ENCODE measurements around the gene LGI2.
"Not testable (repeated sequence)": the region's sequence is repeated elsewhere in the genome, so short reads cannot be mapped to it uniquely, and the experiment has no call there.

The LGI2 gene

DNA sequence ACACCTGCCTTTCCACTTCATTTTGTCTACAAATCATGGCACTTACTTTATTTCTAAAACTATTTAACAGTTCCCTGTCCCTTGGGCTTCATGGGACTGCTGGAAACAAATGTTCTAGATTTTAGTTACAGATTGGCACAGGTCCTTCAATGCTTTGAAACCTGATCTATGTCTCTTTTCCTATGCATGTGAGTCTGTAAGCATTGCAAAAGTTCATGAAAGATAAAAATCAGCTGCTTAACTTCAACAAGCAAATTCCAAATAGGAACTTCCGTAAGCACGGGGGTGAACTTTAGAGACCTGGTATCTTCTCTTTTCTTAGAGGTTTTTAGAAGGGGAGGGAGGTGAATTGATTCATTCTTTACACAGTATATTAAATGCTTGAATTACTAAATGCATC, 9.5 kb downstream of the LGI2 start:
- TF ChIP-seq POLR2A (IDR thresholded peaks at IDR 0.05; ENCODE audit: extremely low read depth, insufficient read length): no peak
- no peak for DNase-seq (ENCODE audit: low read depth)
- no peak overlapping the region for H3K4me3 ChIP-seq (ENCODE audit: low read depth, low read length)

DNA sequence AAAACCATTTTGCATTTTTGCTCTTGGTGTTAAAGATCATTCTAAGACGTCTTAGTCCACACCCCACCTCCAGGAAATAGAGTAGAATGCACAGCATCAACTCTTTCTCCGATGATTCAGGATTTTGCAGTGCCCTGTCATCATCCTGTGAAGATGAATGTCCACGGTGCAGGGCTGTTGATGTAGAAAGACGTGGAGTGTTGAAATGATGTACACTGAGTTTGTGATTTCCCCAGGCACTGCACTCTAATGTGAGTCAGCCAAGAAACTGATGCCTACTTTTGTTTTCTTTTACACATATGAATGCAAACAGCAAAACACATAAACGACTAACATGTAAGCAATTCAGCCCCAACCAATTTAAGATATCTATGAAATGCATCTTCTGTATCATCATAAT, 10.5 kb downstream of the LGI2 start:
- DNase-seq (ENCODE audit: low read depth): no peak
- H3K4me3 ChIP-seq (ENCODE audit: low read depth, low read length): no peak overlapping the region
- TF ChIP-seq, protein P1, sequence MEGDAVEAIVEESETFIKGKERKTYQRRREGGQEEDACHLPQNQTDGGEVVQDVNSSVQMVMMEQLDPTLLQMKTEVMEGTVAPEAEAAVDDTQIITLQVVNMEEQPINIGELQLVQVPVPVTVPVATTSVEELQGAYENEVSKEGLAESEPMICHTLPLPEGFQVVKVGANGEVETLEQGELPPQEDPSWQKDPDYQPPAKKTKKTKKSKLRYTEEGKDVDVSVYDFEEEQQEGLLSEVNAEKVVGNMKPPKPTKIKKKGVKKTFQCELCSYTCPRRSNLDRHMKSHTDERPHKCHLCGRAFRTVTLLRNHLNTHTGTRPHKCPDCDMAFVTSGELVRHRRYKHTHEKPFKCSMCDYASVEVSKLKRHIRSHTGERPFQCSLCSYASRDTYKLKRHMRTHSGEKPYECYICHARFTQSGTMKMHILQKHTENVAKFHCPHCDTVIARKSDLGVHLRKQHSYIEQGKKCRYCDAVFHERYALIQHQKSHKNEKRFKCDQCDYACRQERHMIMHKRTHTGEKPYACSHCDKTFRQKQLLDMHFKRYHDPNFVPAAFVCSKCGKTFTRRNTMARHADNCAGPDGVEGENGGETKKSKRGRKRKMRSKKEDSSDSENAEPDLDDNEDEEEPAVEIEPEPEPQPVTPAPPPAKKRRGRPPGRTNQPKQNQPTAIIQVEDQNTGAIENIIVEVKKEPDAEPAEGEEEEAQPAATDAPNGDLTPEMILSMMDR (IDR thresholded peaks at IDR 0.05; ENCODE audit: low read depth, low read length): no peak

DNA sequence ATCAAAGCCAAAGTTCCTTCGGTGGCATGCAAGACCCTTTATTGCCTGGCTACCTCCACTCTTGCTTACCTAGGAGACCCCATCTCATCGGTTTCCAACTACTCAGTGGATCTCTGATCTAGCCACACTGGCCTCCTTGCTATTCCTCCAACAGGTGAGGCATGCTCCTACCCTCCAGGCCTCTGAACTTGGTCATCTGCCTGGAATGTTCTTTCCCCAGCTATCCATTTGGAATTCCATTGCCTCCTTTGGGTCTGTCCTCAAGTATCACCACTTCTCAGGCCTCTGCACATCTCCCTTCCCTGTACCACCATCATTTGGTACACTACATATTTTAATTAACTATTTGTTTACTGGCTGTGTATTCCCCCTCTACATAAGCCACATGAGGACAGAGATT, 11.2 kb downstream of the LGI2 start:
- H3K4me3 ChIP-seq (ENCODE audit: low read depth, low read length): no peak overlapping the region
- TF ChIP-seq MAX (IDR thresholded peaks at IDR 0.05; ENCODE audit: low read depth, low read length) (no peak), MYC (IDR thresholded peaks at IDR 0.05; ENCODE audit: low read depth, low read length) (no peak), POLR2A (IDR thresholded peaks at IDR 0.05; ENCODE audit: extremely low read depth, insufficient read length) (no peak)
- TF ChIP-seq, protein P1 (IDR thresholded peaks at IDR 0.05; ENCODE audit: low read depth, low read length): no peak
- DNase-seq (ENCODE audit: low read depth): no peak

- H3K4me3 ChIP-seq (ENCODE audit: low read depth, low read length): no peak overlapping the region
- TF ChIP-seq MYC (IDR thresholded peaks at IDR 0.05; ENCODE audit: low read depth, low read length): no peak
- TF ChIP-seq, protein P1 (IDR thresholded peaks at IDR 0.05; ENCODE audit: low read depth, low read length): no peak
- TF ChIP-seq POLR2A (IDR thresholded peaks at IDR 0.05; ENCODE audit: extremely low read depth, insufficient read length): no peak
- TF ChIP-seq MAX (IDR thresholded peaks at IDR 0.05; ENCODE audit: low read depth, low read length): no peak
- no peak for DNase-seq (ENCODE audit: low read depth)
Observed at GRCh38 chr4:25015012-25015411, 15.7 kb downstream of the LGI2 start.

DNA sequence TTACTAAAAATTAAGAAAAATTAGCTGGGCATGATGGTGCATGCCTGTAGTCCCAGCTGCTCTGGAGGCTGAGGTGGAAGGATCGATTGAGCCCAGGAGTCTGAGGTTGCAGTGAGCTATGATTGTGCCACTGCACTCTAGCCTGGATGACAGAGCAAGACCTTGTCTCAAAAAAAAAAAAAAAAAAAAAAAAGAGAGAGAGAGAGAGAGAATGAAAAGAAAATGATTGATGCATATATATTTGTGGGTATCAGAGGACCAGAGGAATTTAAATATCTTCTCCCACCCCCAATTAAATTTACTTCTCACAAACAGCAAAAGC, 16.1 kb downstream of the LGI2 start:
- not testable (repeated sequence) for DNase-seq (ENCODE audit: low read depth); H3K4me3 ChIP-seq (ENCODE audit: low read depth, low read length)

GRCh38 chr4:25013756-25014661, 16.7 kb downstream of the LGI2 start:
- no peak overlapping the region for H3K4me3 ChIP-seq (ENCODE audit: low read depth, low read length)
- no peak for DNase-seq (ENCODE audit: low read depth)
- TF ChIP-seq MAX (IDR thresholded peaks at IDR 0.05; ENCODE audit: low read depth, low read length): no peak
- TF ChIP-seq POLR2A (IDR thresholded peaks at IDR 0.05; ENCODE audit: extremely low read depth, insufficient read length): no peak
- TF ChIP-seq, protein P1 (IDR thresholded peaks at IDR 0.05; ENCODE audit: low read depth, low read length): no peak
- no peak for TF ChIP-seq MYC (IDR thresholded peaks at IDR 0.05; ENCODE audit: low read depth, low read length)

- DNase-seq (ENCODE audit: low read depth): no peak
- TF ChIP-seq POLR2A (IDR thresholded peaks at IDR 0.05; ENCODE audit: extremely low read depth, insufficient read length) (no peak), MYC (IDR thresholded peaks at IDR 0.05; ENCODE audit: low read depth, low read length) (no peak), MAX (IDR thresholded peaks at IDR 0.05; ENCODE audit: low read depth, low read length) (no peak)
- TF ChIP-seq, protein P1 (IDR thresholded peaks at IDR 0.05; ENCODE audit: low read depth, low read length): no peak
- no peak overlapping the region for H3K4me3 ChIP-seq (ENCODE audit: low read depth, low read length)
Observed at GRCh38 chr4:25012655-25013054, 18.1 kb downstream of the LGI2 start.
